A673 (cell line): Measurements from ENCODE around the gene ATIC.

ENCODE experiments used
- EZH2 ChIP-seq: fragments of 200-600 bp; sonication (generic); IDR thresholded peaks from 2 replicates; pipeline ENCODE4 v1.6.1; 2017; ENCODE audit warnings: borderline replicate concordance, low read depth, mild to moderate bottlenecking, mixed read lengths, antibody characterized with exemption, low read length; ENCODE audit not compliant: poor library complexity, severe bottlenecking
- TF ChIP-seq, protein P1 (sequence below): fragments of 300-800, 200-600 bp; sonication (generic); conservative IDR thresholded peaks from 2 replicates; pipeline ENCODE4 v1.5.1; 2017; ENCODE audit warnings: low read depth, mild to moderate bottlenecking, antibody characterized with exemption, low read length, moderate library complexity, mixed read lengths

DNA sequence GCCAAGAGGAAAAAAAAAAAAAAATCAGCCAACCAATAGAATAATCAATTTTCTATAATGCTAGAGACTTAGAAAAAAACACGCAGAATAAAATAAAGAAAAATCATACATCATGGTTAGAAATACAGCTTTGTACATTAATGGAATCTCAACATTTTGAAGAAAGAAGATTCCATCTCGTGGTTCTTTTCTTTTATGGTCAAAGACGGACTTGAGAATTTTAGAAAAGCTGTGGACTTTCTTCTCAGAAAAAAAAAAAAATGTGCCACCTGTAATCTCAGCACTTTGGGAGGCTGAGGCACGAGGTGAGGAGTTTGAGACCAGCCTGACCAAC is 41.8 kb upstream of the ATIC start:
- TF ChIP-seq, protein P1, sequence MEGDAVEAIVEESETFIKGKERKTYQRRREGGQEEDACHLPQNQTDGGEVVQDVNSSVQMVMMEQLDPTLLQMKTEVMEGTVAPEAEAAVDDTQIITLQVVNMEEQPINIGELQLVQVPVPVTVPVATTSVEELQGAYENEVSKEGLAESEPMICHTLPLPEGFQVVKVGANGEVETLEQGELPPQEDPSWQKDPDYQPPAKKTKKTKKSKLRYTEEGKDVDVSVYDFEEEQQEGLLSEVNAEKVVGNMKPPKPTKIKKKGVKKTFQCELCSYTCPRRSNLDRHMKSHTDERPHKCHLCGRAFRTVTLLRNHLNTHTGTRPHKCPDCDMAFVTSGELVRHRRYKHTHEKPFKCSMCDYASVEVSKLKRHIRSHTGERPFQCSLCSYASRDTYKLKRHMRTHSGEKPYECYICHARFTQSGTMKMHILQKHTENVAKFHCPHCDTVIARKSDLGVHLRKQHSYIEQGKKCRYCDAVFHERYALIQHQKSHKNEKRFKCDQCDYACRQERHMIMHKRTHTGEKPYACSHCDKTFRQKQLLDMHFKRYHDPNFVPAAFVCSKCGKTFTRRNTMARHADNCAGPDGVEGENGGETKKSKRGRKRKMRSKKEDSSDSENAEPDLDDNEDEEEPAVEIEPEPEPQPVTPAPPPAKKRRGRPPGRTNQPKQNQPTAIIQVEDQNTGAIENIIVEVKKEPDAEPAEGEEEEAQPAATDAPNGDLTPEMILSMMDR = no peak
- no peak for TF ChIP-seq EZH2
